GM12801 (cell line): ENCODE measurements around the gene ANKEF1.

Experiments used
- CTCF ChIP-seq: IDR thresholded peaks from one replicate; pipeline ENCODE4 v1.5.1; 2011; ENCODE audit warnings: control low read depth; ENCODE audit not compliant: insufficient read length; ENCODE audit errors: extremely low read depth

The ANKEF1 gene

GRCh38 chr20:10007747-10008146, 27.0 kb upstream of the ANKEF1 start:
- TF ChIP-seq CTCF: no peak

- TF ChIP-seq CTCF: no peak
Measured at GRCh38 chr20:10012464-10012863, 22.3 kb upstream of the ANKEF1 start.

- no peak for TF ChIP-seq CTCF
Measured at GRCh38 chr20:10014431-10014830, 20.4 kb upstream of the ANKEF1 start.

- TF ChIP-seq CTCF: no peak
Measured at GRCh38 chr20:10020937-10021336, 13.8 kb upstream of the ANKEF1 start.

GRCh38 chr20:10022625-10023024, 12.2 kb upstream of the ANKEF1 start:
- no peak for TF ChIP-seq CTCF

GRCh38 chr20:10023911-10024310, 10.9 kb upstream of the ANKEF1 start:
- TF ChIP-seq CTCF: no peak

- TF ChIP-seq CTCF: no peak
Measured at GRCh38 chr20:10033905-10034650, 709 bp upstream of the ANKEF1 start.
